ENCODE results near the gene ZNF267. TPM values are rescaled to one million over a fixed set of nuclear protein-coding genes. Genes with fewer than 3 reads are reported as not detected.
"Not testable (repeated sequence)": the region's sequence is repeated elsewhere in the genome, so short reads cannot be mapped to it uniquely, and the experiment has no call there.

Gene ZNF267
- total and polyA plus RNA-seq, 2 of the 13 experiments (the other 11 are each of a cell fraction or from before 2014, with no cell fraction given): 3.0 to 30.0 TPM

DNA sequence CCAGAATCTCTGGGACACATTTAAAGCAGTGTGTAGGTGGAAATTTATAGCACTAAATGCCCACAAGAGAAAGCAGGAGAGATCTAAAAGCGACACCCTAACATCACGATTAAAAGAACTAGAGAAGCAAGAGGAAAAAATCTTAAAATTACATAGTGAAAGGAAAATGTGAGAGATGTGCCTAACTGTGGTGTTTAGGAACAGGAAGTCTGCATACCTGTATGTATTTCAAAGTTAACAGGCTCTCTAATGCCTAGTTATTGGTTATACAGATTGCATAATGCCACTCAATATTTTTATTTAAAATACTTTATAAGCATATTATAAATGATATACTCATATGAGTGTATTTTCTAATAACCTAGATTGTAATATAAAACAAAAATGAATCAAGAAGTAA lies 25.9 kb downstream of the ZNF267 start:
- Histone ChIP-seq H3K36me3 (replicated peaks in 1 of 2; ENCODE audit: control insufficient read depth in 1 of 2, insufficient read depth in 2 of 2, low read length in 2 of 2) (peaks cover 9 to 36% of the 10 kb centered on the region in 2 experiments), H3K9me3 (ENCODE audit: low read length) (peaks cover 38% of the 10 kb centered on the region), H3K4me1 (ENCODE audit: insufficient read depth, low read length) (no peaks in the 10 kb centered on the region), H3K79me2 (ENCODE audit: insufficient read depth, low read length) (peaks cover 10% of the 10 kb centered on the region), H3K4me3 (replicated peaks in 1 of 3; ENCODE audit: insufficient read depth in 1 of 3, low read depth in 2 of 3, low read length in 3 of 3) (no peak overlapping the region), H3K27ac (ENCODE audit: extremely low read length, insufficient read depth, low read length) (no peak overlapping the region), H3K4me2 (ENCODE audit: low read depth, low read length) (no peak overlapping the region), H3K9ac (ENCODE audit: insufficient read depth, low read depth, low read length) (no peak overlapping the region), H3K27me3 (ENCODE audit: control insufficient read depth in 1 of 2, insufficient read depth in 2 of 2, low read length in 2 of 2) (no peaks in the 10 kb centered on the region), H2AFZ (ENCODE audit: low read length) (no peak overlapping the region), H4K20me1 (ENCODE audit: insufficient read depth, low read length) (no peaks in the 10 kb centered on the region)
- POLR2A ChIA-PET: no interaction called here
- FAIRE-seq: no peak
- intact Hi-C loops (cut with micrococcal nuclease; ENCODE audit: unreplicated experiment) (no loop called here), in situ Hi-C loops (cut with HindIII; ENCODE audit: extremely low pct_ligation_motif_present, low pct_unique_long_range_greater_than_20kb) (no loop called here)
- DNase-seq (ENCODE audit: low spot score): no peak
- CTCF ChIA-PET (ENCODE audit: low intra/inter-chr PET ratio, low total read pairs): no interaction called here
- ATAC-seq: no peak
- BruUV-seq (replicated peaks): no TSS peak
- WGBS (ENCODE audit: low lambda C conversion rate): 96% methylated on average over 2 of the region's 2 CpGs
- TF ChIP-seq ZMYM4 (CRISPR knock-in tag; IDR thresholded peaks at IDR 0.05) (no peak), ZNF773 (CRISPR knock-in tag; IDR thresholded peaks at IDR 0.05; ENCODE audit: borderline replicate concordance) (no peak), HDAC2 (CRISPR knock-in tag; IDR thresholded peaks at IDR 0.05) (no peak)

DNA sequence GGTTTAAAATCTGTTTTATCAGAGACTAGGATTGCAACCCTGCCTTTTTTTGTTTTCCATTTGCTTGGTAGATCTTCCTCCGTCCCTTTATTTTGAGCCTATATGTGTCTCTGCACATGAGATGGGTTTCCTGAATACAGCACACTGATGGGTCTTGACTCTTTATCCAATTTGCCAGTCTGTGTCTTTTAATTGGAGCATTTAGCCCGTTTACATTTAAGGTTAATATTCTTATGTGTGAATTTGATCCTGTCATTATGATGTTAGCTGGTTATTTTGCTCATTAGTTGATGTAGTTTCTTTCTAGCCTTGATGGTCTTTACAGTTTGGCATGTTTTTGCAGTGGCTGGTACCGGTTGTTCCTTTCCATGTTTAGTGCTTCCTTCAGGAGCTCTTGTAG lies 31.0 kb downstream of the ZNF267 start:
- POLR2A ChIA-PET; H2AFZ ChIP-seq (ENCODE audit: low read length); intact Hi-C loops (cut with micrococcal nuclease; ENCODE audit: unreplicated experiment); DNase-seq (ENCODE audit: low spot score); H3K27me3 ChIP-seq (ENCODE audit: control insufficient read depth in 1 of 2, insufficient read depth in 2 of 2, low read length in 2 of 2); H3K4me1 ChIP-seq (ENCODE audit: insufficient read depth, low read length); H3K9ac ChIP-seq (ENCODE audit: insufficient read depth, low read depth, low read length); H3K36me3 ChIP-seq (replicated peaks in 1 of 2; ENCODE audit: control insufficient read depth in 1 of 2, insufficient read depth in 2 of 2, low read length in 2 of 2); H3K4me3 ChIP-seq (replicated peaks in 1 of 3; ENCODE audit: insufficient read depth in 1 of 3, low read depth in 2 of 3, low read length in 3 of 3); CTCF ChIA-PET (ENCODE audit: low intra/inter-chr PET ratio, low total read pairs); H3K4me2 ChIP-seq (ENCODE audit: low read depth, low read length); H4K20me1 ChIP-seq (ENCODE audit: insufficient read depth, low read length); in situ Hi-C loops (cut with HindIII; ENCODE audit: extremely low pct_ligation_motif_present, low pct_unique_long_range_greater_than_20kb); FAIRE-seq; BruUV-seq (replicated peaks); H3K27ac ChIP-seq (ENCODE audit: extremely low read length, insufficient read depth, low read length); ATAC-seq: not testable (repeated sequence)
- Histone ChIP-seq H3K79me2 (ENCODE audit: insufficient read depth, low read length) (peaks cover 23% of the 10 kb centered on the region), H3K9me3 (ENCODE audit: low read length) (peaks cover 52% of the 10 kb centered on the region)
- WGBS (ENCODE audit: low lambda C conversion rate): 81% methylated on average over 3 of the region's 3 CpGs
